Right atrium auricular region (tissue), 2 donors: Measurements from ENCODE around the gene AGBL4. TPM values are rescaled to one million over a fixed set of nuclear protein-coding genes. Genes with fewer than 3 reads are reported as not detected.
A peak's percentile ranks its signal among the peaks of the same experiment; 100 is the strongest.

Experiments used
- DNase-seq: peaks from one replicate; pipeline ENCODE4 v3.0.0-alpha.2; 2019; ENCODE audit warnings: low spot score
- H3K27ac ChIP-seq, 2 donors: fragments of 200-600 bp; sonication (generic); 1 replicate in 1 of 2; 2 replicates in 1 of 2; pipeline ENCODE4 v1.5.1; 2016 to 2019
- H3K27me3 ChIP-seq, 2 donors: fragments of 200-600 bp; sonication (generic); one replicate each; pipeline versions ENCODE4 v1.5.1 to v1.6.0; 2017 to 2019
- H3K36me3 ChIP-seq: fragments of 200-600 bp; sonication (generic); one replicate; pipeline ENCODE4 v1.5.1; 2016
- H3K4me1 ChIP-seq, 2 donors: fragments of 200-600 bp; sonication (generic); one replicate each; pipeline versions ENCODE4 v1.5.1 to v1.6.0; 2017 to 2019
- H3K4me3 ChIP-seq, 2 donors: fragments of 200-600 bp; sonication (generic); 1 replicate in 1 of 2; 2 replicates in 1 of 2; pipeline ENCODE4 v1.5.1; 2017 to 2019; ENCODE audit warnings: mild to moderate bottlenecking in 1 of 2, moderate library complexity in 1 of 2
- H3K9me3 ChIP-seq, 2 donors: fragments of 200-600 bp; sonication (generic); one replicate each; pipeline ENCODE4 v1.5.1; 2019
- CTCF ChIP-seq, 2 donors: fragments of 200-600 bp; sonication (generic); IDR thresholded peaks; one replicate each; pipeline ENCODE4 v1.5.1; 2019; ENCODE audit warnings: antibody characterized with exemption in 2 of 2
- total RNA-seq, 2 donors: library from RNA; depleted of rRNA; stranded (reverse); fragments of >200 nt; gene quantifications; one replicate each; pipeline ENCODE4 v1.1.0, GENCODE V29; 2016

The AGBL4 gene
- total RNA-seq, 2 donors from 2014 or later: 0.94 to 1.7 TPM

GRCh38 chr1:48499211-48499735 lies 1524.5 kb downstream of the AGBL4 start:
- H3K36me3 ChIP-seq: no peaks in the 10 kb centered on the region
- no peak for DNase-seq
- H3K27me3 ChIP-seq: no peaks in the 10 kb centered on the region
- H3K4me1 ChIP-seq: peaks cover 0 to 7% of the 10 kb centered on the region in 2 donors
- H3K9me3 ChIP-seq: no peaks in the 10 kb centered on the region
- no peak for TF ChIP-seq CTCF (IDR thresholded peaks at IDR 0.05)
- no peak overlapping the region for H3K27ac ChIP-seq
- H3K4me3 ChIP-seq: no peak overlapping the region

- no peak overlapping the region for H3K4me3 ChIP-seq
- peak; percentile 86 for DNase-seq
- no peak overlapping the region for H3K27ac ChIP-seq
- no peaks in the 10 kb centered on the region for H3K9me3 ChIP-seq
- H3K36me3 ChIP-seq: no peaks in the 10 kb centered on the region
- H3K4me1 ChIP-seq: peaks cover 0 to 7% of the 10 kb centered on the region in 2 donors
- TF ChIP-seq CTCF (IDR thresholded peaks at IDR 0.05): peak; percentile 92 to 93
- no peaks in the 10 kb centered on the region for H3K27me3 ChIP-seq
These were observed 1525.5 kb downstream of the AGBL4 start for GRCh38 chr1:48498096-48498791.

- no peaks in the 10 kb centered on the region for H3K36me3 ChIP-seq
- DNase-seq: no peak
- H3K27ac ChIP-seq: no peak overlapping the region
- H3K27me3 ChIP-seq: no peaks in the 10 kb centered on the region
- H3K4me1 ChIP-seq: peaks cover 0 to 7% of the 10 kb centered on the region in 2 donors
- no peaks in the 10 kb centered on the region for H3K9me3 ChIP-seq
- no peak for TF ChIP-seq CTCF (IDR thresholded peaks at IDR 0.05)
- no peak overlapping the region for H3K4me3 ChIP-seq
These were observed 1527.8 kb downstream of the AGBL4 start for GRCh38 chr1:48495911-48496310.

- no peaks in the 10 kb centered on the region for H3K27me3 ChIP-seq
- no peak for DNase-seq
- TF ChIP-seq CTCF (IDR thresholded peaks at IDR 0.05): no peak
- H3K4me1 ChIP-seq: peaks cover 0 to 7% of the 10 kb centered on the region in 2 donors
- no peak overlapping the region for H3K27ac ChIP-seq
- no peaks in the 10 kb centered on the region for H3K9me3 ChIP-seq
- H3K4me3 ChIP-seq: no peak overlapping the region
- no peaks in the 10 kb centered on the region for H3K36me3 ChIP-seq
These were observed 1528.6 kb downstream of the AGBL4 start for GRCh38 chr1:48495166-48495565.

GRCh38 chr1:48493970-48494769 lies 1529.6 kb downstream of the AGBL4 start:
- Histone ChIP-seq H3K27ac (no peak overlapping the region), H3K27me3 (no peaks in the 10 kb centered on the region), H3K4me1 (peaks cover 0 to 7% of the 10 kb centered on the region in 2 donors), H3K4me3 (no peak overlapping the region), H3K9me3 (no peaks in the 10 kb centered on the region), H3K36me3 (no peaks in the 10 kb centered on the region)
- no peak for DNase-seq
- TF ChIP-seq CTCF (IDR thresholded peaks at IDR 0.05): no peak
